BLaER1 treated with 17β-estradiol and CSF1 and Interleukin-3, amounts not matched to agents 10 nM and 100 nM (cell line): ENCODE measurements around the gene GPC1.
A peak's percentile ranks its signal among the peaks of the same experiment; 100 is the strongest.

ENCODE experiments used
- H3K27ac ChIP-seq, 11 experiments: shearing (Covaris generic); formaldehyde crosslinking; 2 replicates each; pipeline ENCODE4 v1.8.1; 2022
- H3K27me3 ChIP-seq, 11 experiments: shearing (Covaris generic); formaldehyde crosslinking; 2 replicates each; pipeline ENCODE4 v1.8.1; 2022
- H3K36me3 ChIP-seq, 11 experiments: shearing (Covaris generic); formaldehyde crosslinking; 2 replicates each; pipeline ENCODE4 v1.8.1; 2022
- H3K4me1 ChIP-seq, 10 experiments: shearing (Covaris generic); formaldehyde crosslinking; 2 replicates each; pipeline ENCODE4 v1.8.1; 2022
- H3K4me2 ChIP-seq, 11 experiments: shearing (Covaris generic); formaldehyde crosslinking; 2 replicates each; pipeline ENCODE4 v1.8.1; 2022
- H3K4me3 ChIP-seq, 10 experiments: shearing (Covaris generic); formaldehyde crosslinking; 2 replicates each; pipeline ENCODE4 v1.8.1; 2022
- H3K9ac ChIP-seq, 11 experiments: shearing (Covaris generic); formaldehyde crosslinking; 2 replicates each; pipeline ENCODE4 v1.8.1; 2022
- H3K9me3 ChIP-seq, 11 experiments: shearing (Covaris generic); formaldehyde crosslinking; replicated peaks in 1 of 11; 2 replicates each; pipeline ENCODE4 v1.8.1; 2022
- H4K20me1 ChIP-seq, 11 experiments: shearing (Covaris generic); formaldehyde crosslinking; 2 replicates each; pipeline ENCODE4 v1.8.1; 2022
- Cebpa-rat ChIP-seq, 11 experiments: shearing (Covaris generic); IDR thresholded peaks; 2 replicates each; pipeline ENCODE4 v1.8.1; 2022

Gene GPC1

DNA sequence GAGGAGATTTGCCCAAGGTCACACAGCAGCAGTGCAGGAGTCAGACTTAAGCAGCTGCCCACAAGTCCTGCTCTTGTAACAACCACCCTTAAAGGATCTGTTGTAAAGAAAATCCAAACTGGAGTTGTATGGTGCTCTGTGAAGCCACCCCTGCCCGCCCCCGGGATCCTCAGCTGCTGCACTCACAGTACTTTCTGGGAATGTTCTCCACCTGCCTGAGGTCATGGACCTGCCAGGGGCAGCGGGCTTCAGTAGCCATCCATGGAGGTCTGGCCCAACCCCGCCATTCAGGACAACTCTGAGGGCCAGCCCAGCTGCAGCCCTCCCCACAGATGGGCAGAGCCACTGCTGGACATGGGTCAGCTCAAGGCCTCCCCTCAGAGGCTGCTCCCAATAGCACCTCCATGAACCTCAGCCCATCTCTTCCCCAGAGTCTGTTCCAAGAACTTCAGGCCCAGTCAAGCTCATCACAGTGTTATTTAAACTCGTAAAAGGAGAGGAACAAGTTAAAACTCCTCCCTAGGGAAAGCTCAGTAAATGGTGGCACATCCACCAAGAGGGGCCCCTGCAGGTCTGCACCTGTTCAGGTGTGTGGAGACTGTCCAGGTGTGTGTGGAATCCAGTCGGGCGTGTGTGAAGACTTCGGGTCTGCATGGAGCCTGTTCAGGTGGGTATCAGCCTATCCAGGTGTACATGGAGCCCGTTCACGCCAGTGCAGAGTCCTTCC, 39.4 kb upstream of the GPC1 start:
- Histone ChIP-seq H3K27me3 (no peaks in the 10 kb centered on the region), H3K4me3 (no peak overlapping the region), H3K27ac (no peak overlapping the region), H3K4me2 (no peak overlapping the region), H4K20me1 (no peaks in the 10 kb centered on the region), H3K9me3 (no peaks in the 10 kb centered on the region), H3K9ac (no peak overlapping the region), H3K36me3 (no peaks in the 10 kb centered on the region), H3K4me1 (peaks cover 15 to 30% (median 22%) of the 10 kb centered on the region in 10 experiments)
- no peak for TF ChIP-seq Cebpa-rat (IDR thresholded peaks at IDR 0.05)

DNA sequence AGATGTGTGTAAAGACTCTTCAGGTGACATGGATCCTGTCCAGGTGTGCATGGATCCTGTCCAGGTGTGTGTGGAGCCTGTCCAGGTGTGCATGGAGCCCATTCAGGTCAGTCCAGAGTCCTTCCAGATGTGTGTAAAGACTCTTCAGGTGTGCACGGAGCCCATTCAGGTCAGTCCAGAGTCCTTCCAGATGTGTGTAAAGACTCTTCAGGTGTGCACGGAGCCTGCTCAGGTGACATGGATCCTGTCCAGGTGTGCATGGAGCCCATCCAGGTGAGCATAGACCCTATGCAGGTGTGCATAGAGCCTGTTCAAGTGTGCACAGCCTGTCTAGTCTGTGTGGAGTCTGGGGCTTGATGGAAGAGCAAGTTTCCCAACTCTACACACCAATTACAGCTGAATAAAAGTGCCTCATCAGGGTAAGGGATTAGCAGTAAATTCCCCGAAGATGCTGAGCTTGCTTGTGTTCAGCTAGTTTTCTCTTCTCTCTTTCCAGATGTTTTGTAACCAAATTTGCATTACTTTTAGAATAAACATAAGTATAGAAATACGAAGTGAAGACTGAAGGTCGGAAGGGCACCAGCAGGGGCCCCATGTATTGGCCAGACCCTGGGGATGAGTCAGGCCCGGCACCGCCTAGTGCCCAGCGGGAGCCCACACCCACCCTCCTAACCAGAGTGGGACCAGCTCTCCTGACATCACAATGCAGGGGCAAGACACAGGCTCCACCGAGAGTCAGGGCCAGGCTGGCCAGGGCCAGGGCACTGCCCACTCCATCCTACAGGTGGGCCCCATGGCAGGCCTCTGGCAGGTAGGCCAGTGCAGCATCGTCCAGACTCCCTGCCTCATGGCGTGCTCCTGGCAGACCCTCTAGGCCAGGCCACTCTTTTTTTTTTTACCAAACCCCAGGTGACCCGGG, 38.6 kb upstream of the GPC1 start:
- H3K4me1 ChIP-seq: peaks cover 10 to 30% (median 16%) of the 10 kb centered on the region in 10 experiments
- no peaks in the 10 kb centered on the region for H4K20me1 ChIP-seq
- H3K4me2 ChIP-seq: no peak overlapping the region
- TF ChIP-seq Cebpa-rat (IDR thresholded peaks at IDR 0.05): no peak
- H3K36me3 ChIP-seq: no peaks in the 10 kb centered on the region
- no peak overlapping the region for H3K4me3 ChIP-seq
- H3K9ac ChIP-seq: no peak overlapping the region
- no peaks in the 10 kb centered on the region for H3K9me3 ChIP-seq
- H3K27ac ChIP-seq: no peak overlapping the region
- H3K27me3 ChIP-seq: no peaks in the 10 kb centered on the region

DNA sequence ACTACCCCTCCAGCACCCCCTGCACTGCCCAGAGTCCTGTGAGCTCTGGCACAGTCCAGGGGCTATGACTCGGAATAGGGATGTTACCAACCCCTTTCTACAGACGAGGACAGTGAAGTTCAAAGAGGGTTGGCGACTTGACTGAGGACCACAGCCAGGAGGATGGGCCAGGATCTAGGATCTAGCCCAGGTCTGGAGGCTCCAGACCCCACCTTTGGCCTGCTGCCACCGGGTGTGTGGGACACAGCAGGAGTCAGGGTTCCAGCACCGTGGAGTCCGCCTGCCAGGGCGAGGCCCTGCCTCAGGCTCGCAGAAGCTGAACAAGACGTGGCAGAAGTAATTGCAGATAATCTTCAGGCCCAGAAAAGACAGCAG, 37.9 kb upstream of the GPC1 start:
- H3K27ac ChIP-seq: no peak overlapping the region
- no peak overlapping the region for H3K4me3 ChIP-seq
- H3K9ac ChIP-seq: no peak overlapping the region
- no peak overlapping the region for H3K4me2 ChIP-seq
- no peaks in the 10 kb centered on the region for H3K27me3 ChIP-seq
- no peaks in the 10 kb centered on the region for H3K9me3 ChIP-seq
- TF ChIP-seq Cebpa-rat (IDR thresholded peaks at IDR 0.05): no peak
- H4K20me1 ChIP-seq: no peaks in the 10 kb centered on the region; a peak in 1 of 22 replicates
- no peaks in the 10 kb centered on the region for H3K36me3 ChIP-seq
- peaks cover 4 to 24% (median 10%) of the 10 kb centered on the region in 10 experiments for H3K4me1 ChIP-seq

DNA sequence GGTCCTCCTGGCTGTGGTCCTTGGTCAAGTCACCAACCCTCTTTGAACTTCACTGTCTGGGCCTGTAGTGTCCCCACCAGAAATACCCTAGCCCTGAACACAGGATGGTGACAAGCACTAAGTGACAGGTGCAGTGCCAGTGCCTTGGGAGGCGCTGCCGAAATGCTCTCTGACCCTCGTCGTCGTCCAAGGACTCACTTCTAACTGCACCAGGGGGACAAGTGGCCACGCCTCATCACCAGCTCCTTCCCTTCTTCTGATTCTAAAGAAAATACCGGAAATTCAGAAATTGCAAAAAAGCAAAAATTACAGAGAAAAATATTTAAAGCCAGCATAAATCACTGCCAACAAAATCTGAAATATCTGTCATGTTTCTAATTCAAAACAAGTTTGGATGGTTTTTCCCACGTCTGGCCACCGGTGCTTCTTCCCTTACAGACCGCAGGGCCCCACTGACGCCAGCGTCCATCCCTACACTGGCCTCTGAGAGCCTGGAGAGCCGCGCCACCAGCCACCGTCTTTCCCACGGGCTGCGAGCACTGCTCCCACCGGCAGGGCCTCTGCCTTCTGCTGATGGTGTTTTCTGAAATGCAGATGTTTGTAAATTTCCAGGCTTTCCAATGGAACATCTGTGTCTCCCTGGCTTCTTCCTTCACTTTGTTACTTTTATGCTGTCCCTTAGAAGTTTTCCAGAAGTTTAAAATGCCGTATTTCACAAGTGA, 37.4 kb upstream of the GPC1 start:
- H3K36me3 ChIP-seq: no peaks in the 10 kb centered on the region
- TF ChIP-seq Cebpa-rat (IDR thresholded peaks at IDR 0.05): no peak

DNA sequence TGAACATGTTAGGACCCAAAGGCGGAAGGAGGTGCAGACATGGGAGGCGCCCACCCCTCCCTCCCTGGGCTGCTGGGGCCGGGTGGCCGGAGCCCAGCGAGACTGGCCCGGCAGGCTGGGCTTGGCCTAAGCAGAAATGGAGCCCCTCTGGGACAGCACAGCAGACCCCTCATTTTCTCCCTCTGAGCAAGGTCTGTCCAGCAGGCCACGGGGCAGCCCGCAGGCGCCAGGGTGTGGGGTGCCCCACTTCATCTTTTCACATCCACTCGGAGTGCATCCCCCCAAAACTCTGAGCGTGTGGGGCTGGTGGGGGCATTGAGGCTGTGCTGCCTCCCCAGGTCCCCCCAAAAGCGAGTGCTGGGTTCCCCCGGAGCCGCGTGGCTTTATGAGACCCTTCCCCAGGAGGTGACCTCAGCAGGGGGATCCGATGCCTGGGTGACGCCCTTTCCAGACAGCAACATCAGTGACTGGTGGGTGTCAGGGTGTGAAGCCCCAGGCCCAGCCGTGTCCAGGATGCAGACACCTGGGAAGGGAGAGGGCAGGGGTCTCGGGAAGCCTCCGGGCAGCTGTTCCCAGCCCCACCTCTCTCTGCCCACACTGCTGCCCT, 36.7 kb upstream of the GPC1 start:
- Histone ChIP-seq H4K20me1 (no peaks in the 10 kb centered on the region; a peak in 1 of 22 replicates), H3K27me3 (no peaks in the 10 kb centered on the region), H3K36me3 (no peaks in the 10 kb centered on the region), H3K27ac (no peak overlapping the region), H3K9me3 (no peaks in the 10 kb centered on the region), H3K4me3 (no peak overlapping the region), H3K4me2 (no peak overlapping the region), H3K4me1 (peaks cover 9 to 29% (median 14%) of the 10 kb centered on the region in 10 experiments; a peak in 15 of 20 replicates), H3K9ac (no peak overlapping the region)
- TF ChIP-seq Cebpa-rat (IDR thresholded peaks at IDR 0.05): no peak

More for the DNA sequence above, 37.4 kb upstream of the GPC1 start:
- Histone ChIP-seq H3K9ac (no peak overlapping the region), H3K4me1 (peaks cover 3 to 24% (median 9%) of the 10 kb centered on the region in 10 experiments; a peak in 16 of 20 replicates), H3K4me3 (no peak overlapping the region), H3K27ac (no peak overlapping the region), H3K27me3 (no peaks in the 10 kb centered on the region), H3K9me3 (no peaks in the 10 kb centered on the region), H3K4me2 (no peak overlapping the region), H4K20me1 (no peaks in the 10 kb centered on the region; a peak in 1 of 22 replicates)

DNA sequence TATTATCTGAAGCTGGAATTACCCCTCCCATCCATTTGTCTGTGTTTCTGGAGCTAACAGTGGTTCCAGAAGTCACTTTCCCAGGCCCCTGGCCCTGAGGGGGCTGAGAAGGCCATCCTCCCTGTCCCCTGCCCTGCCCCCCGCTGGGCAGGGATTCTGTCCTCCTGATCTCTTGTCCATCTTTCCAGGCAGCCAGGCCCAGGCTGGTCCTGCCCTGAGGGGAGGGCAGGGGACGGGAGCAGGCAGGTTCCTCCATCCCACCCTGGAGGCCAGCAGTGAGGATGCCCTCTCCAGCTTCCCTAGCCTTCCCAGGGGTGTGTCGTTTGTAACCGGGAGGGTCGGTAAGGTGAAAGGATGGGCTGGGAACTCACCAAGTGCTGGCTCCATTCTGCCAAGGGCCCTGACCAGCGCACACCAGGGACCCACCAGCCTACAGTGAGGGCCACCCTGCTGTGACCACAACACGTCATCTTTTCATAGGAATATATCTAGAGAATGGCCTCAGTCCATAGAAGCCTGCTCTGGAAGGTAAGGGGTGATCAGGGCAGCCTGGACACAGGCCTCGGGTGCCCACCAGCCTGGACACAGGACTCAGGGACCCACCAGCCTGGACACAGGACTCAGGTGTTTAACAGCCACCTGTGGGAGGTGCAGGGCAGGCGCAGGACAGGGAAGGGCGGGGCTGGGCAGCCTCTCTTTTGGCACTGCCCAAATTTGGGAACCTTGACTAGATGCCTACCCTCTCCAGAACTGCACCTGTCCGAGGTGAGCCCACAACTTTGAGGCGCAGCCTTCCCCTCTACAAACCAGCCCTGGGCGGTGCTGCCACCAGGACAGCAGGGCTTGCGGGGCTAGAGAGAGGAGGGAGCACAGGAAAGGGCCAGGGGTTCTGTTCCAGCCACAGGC, 35.8 kb upstream of the GPC1 start:
- H3K36me3 ChIP-seq: no peaks in the 10 kb centered on the region
- H3K27me3 ChIP-seq: no peaks in the 10 kb centered on the region
- H3K4me3 ChIP-seq: no peak overlapping the region
- H3K4me2 ChIP-seq: no peak overlapping the region
- H3K9me3 ChIP-seq: no peaks in the 10 kb centered on the region
- no peaks in the 10 kb centered on the region; a peak in 1 of 22 replicates for H4K20me1 ChIP-seq
- peaks cover 9 to 29% (median 14%) of the 10 kb centered on the region in 10 experiments; a peak in 15 of 20 replicates for H3K4me1 ChIP-seq
- no peak for TF ChIP-seq Cebpa-rat (IDR thresholded peaks at IDR 0.05)
- no peak overlapping the region for H3K27ac ChIP-seq
- H3K9ac ChIP-seq: no peak overlapping the region

DNA sequence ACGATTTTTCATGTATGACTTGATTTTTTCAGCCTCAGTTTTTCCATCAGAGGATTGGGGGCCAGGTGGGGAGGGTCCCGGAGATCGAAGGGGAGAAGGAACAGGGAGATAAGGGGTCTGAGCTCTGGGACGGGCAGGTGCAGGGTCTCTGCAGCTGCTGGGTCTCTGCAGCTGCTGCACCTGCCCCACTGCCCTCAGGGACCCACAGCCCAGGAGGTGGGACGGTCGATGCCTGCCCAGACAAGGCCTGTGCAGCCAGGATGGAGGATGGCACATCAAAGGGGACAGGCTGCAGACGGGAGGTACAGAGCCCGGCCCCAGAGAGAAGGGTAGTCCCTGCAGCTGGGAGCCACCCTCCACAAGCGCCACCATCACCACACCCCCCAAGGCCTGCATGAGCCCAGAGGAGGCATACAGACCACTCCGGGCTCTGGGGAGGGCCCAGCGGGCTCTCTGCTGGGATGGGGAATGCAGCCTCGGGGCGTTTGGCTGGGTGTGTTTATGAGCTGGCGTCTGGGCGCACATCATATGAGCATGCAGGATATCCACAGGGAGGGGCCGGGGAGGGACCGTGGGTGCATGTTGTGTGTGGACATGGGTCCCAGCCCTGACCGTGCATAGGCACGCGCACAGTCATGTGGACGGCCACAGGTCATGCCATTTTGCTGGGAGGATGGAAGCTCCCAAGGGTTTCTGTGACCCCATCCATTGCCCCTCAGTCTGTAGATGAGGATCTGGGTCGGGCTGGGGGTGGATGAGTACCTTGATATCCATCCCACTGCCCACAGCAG, 34.9 kb upstream of the GPC1 start:
- Histone ChIP-seq H3K27me3 (no peaks in the 10 kb centered on the region), H3K4me1 (peaks cover 9 to 35% (median 18%) of the 10 kb centered on the region in 10 experiments; a peak in 17 of 20 replicates), H3K9ac (no peak overlapping the region), H3K27ac (no peak overlapping the region), H4K20me1 (no peaks in the 10 kb centered on the region; a peak in 1 of 22 replicates), H3K9me3 (no peaks in the 10 kb centered on the region), H3K4me3 (no peak overlapping the region), H3K36me3 (no peaks in the 10 kb centered on the region), H3K4me2 (peak overlapping the region in 4 of 11 experiments; percentile 7 to 32 (median 18); a peak in 3 of 22 replicates)
- TF ChIP-seq Cebpa-rat (IDR thresholded peaks at IDR 0.05): no peak
